Activated CD8-positive, alpha-beta memory T cell treated with anti-CD3 and anti-CD28 coated beads, Interleukin-2, amount 50 U/mL, for 1 hour (primary cell): ENCODE results near the gene CELSR1.

ENCODE experiments used
- DNase-seq: peaks from one replicate; pipeline ENCODE4 v3.0.0-alpha.2; 2020; ENCODE audit errors: extremely low read depth

Gene CELSR1

DNA sequence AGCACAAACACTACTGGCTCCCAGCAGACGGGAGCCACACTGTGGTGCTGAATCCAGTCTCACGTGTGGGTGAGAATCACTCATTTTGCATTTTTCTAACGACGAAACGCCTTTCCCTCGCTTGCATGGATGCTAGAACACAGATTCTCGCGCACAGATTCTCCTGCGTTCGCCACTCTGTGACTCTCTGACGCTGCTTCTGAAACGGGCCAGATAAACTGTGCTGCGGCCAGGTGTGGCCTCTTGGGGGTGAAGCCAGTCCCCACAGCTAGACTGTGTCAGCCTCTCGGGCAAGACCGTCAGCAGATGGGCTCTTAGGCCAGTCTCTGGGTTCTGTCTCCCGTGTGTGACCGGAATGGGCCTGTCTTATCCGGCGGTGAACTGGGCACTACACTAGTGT, 157.4 kb downstream of the CELSR1 start:
- no peak for DNase-seq

DNA sequence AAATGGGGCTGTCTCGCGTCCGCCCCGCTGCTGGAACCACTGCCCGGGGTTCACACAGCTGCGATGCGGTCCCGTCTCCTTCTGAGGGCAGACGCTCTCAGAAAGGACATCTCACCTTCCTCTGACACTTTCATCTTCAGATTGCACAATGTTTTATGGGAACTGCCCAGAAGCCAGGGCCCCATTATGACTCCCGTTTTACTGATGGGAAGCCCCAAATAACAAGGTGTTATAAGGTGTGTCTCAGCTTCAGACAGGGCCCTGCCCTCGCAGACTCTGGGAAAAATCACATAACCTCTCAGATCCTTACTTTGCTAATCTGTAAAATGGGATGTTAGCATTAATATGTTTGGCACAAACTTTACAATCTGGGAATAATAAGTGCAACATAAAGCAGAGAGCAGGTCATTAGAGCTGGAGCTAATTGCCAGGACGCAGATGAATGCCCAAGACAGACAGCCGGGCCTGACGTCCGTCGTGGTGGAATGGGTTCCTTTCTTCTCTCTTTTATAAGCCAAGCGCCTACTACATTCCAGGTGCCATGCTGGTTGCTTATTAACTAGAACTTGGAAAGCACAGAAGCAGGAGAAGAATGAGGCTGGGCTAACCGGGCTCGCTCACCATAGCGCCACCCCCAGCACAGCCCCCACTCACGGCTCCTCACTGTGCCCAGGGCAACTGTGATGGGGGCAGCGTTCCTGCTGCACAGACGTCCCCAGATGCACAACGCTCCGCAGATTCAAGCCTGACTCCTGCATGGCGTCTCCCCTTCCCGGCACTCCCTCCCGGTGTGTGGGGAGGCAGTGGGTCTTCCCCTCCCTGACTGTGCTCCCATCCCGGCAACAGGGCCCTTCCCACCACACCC, 158.1 kb downstream of the CELSR1 start:
- DNase-seq, result no peak

DNA sequence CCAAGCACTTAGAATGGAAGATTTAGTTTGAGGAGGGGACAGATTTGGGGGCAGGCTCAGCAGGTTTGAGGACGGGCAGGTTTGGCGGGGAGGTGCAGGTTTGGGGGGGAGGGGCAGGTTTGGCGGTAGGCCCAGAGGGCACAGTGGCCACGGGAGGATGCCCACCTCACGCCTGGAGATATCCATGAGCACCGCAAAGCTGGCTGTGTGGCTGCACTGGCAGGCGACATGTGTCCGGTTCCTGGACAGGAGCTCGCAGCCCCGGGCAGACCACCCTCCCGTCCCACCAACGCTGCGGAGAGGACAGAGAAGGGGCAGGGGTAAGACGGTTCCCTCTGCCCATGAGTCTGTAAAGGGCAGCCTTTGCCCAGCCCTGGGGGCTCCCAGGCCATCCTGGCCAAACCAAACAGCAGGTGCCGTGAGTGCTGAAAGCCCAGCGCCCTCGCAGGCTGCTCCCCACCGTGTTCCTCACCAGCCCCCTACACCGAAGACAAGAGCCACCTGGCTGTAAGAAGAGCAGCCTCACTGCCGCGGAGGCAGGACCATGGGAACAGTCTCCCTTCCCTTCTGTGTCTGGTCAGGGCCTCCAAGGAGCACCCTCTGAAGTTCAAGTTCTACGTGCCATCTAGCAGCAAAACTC, 158.9 kb downstream of the CELSR1 start:
- no peak for DNase-seq

DNA sequence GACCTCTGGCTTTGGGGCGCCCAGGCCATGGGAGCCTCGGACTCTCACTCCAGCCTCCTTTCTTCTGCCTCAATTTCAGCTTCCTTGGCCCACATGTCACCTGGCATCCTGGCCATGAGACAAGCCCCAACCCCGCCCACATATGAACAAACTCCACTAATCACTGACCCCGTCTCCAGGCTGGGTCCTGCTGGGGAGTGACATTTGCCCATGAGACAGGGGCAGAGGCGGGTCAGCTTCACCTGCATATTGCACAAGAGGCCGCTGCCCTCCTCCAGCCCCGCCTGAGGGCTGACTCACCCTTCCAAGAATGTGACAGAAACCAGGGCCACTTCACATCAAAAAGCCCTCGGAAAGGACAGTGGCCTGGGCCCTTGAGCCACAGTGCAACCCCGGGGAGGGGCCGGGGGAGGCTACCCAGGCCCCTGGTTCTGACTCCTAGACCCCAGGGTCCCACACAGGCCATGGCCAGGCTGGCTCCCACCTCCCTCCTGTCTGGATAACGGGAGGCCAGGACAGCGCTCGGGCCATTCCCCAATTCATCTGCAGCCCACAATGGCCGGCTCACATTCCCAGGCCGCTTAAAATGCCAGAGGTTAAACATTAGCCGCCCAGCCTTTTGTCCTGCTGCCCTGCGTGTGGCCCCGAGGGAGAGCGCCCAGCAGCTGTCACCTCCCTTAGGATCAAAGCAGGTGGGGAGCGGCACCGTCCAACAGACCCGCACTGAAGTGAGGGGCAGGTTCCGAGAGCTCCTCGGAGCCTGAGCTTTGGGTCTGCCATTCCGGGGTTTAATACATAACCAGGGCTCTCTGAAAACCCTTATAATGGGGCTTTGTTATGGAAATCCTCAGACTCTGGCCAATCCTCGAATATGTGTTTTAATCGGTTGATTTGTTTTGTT, 159.6 kb downstream of the CELSR1 start:
- no peak for DNase-seq

DNA sequence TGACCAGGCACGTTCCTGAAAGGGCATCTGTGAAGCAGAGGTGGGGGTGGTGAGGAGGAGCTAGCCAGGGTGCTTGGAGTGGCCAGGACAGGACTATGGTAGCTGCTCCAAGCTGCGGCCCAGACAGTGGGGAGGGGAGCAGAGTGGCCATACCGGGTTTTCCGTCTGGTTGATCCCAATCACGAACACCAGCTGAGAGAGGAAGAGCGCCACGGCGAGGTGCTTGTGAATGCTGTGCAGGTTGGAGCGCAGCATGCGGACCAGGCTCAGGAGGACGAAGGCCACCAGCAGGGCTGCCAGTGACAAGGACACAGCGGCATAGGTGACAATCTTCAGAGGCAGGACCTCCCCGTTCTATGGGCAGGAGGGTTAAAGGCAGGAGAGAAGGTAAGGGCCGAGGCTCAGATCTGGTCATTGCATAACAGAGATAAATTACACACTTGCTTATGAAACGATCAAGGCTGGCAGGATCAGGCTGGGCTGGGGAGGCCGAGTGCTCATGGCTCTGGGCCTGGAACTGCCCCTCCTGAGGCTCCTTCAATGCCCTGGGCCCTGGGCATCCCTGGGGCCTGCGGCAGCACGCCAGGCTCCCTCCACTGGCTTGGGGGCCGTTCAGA, 160.4 kb downstream of the CELSR1 start:
- no peak for DNase-seq

DNA sequence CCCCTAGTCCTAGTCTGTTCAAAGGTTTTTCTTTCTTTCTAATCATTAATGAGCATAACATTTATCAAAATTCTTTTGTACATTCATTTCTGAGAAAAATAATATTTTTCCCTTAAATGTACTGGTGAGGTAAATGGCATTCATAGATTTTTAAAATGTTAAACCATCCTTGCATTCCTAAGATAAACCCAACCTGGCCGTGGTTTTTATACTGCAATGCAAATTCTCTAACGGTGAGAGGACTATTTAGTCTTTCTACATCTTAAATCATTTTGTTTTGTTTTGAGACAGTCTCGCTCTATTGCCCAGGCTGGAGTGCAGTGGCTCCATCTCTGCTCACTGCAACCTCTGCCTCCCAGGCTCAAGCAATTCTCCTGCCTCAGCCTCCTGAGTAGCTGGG, 161.3 kb downstream of the CELSR1 start:
- no peak for DNase-seq

DNA sequence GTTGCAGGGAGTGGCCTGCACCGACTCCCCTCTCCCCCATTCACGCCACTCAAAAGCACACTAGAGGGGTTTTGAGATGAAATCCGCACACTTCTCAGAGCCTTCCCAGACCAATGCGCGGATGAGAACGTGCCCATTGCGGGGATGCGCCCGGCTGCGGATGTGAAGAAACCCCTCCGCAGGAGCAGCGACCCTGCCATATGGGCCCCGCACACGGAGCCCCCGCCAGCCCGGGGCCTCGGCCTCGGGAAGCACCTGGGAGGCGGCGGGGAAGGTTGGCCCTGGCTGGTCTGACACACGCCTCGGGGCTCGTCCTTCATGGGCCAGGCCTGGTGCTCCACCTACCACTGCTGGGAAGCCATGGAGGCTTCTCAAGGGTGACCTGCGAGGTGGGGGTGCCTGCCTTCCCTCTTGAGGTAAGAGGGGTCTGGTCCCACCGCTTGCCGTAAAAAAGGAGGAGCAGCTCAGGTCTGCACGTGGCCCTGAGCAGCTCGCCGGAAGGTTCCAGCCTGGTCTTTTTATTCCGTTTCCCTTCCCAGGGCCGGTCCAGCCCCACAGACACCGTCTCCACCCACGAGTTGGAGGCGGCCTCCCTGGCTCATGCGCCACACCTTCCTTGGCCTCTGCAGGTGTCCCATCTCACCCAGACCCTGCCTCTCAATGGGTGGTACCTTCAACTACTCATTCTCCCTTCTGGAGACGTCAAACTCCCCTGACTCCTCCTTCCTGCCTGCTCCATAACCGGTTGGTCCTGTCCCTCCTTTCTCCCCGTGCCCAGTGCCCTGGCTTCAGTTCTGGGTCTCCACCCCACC, 162.6 kb downstream of the CELSR1 start:
- DNase-seq, result no peak

DNA sequence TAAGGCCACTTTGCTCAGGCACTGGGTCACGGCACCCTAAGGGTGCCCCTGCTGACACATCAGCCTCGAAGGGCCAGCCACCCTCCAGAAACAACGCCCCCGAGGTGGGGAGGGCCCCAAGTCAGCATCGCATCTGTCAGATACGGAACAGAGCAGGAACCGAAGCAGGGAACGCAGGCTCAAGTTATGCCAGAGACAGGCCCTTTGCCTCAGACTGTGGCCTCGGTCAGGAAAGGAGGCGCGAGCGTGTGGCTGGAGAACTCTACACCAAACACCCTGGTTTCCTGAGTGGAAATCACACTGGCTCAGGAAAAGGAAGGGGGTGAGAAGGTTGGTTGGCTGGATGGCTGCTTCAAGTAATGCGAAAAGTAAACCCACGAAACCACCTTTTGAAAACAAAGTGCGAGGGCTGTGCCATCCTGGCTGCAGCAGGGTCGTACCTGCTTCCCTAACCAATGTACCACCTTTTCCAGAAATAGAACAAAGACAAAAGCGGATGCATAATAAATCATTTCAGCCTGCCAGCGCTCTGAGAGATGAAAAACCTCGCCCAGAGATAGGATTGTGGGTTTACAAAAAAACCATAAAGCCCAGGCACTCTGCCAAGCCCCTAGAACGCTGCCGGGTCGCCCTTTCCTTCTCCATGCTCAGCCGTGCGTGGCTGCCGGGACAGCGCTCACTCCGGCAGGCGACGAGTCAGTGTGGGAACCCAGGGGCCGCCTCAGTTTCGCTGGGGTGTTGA, 163.3 kb downstream of the CELSR1 start:
- DNase-seq, result peak; percentile 7

DNA sequence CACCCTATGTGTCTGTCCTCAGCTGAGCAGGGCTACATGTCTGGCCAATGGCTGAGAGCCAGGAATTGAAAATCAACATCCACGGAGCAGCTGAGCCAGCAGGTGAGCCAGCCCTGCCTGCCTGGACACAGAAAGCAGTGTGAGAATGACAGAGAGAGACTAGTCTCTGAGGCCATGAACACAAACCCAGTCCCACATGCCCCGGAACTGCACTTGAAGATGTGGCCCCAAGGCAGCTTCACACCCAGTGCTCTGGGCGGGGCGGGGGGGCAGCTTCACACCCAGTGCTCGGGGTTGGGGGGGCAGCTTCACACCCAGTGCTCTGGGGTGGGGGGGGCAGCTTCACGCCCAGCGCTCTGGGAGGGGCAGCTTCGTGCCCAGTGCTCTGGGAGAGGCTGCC, 164.3 kb downstream of the CELSR1 start:
- no peak for DNase-seq

DNA sequence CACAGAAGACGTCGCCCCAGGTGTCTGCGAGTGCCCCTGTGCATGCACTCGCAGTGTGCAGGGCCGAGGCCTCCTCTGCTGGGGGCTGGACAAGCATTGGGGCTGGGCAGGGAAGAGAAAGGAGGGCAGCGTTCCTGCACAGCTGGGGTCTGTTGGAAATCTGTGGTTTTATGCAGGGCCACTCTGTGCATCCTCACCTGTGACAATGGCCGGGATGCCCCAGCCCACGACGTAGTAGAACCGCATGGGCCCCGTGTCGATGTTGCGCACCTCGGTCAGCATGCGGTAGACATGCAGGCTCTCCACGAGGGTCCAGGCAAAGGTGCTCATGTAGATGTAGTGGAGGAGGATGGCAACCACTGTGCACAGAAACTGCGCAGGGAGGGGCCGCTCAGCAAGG, 164.7 kb downstream of the CELSR1 start:
- no peak for DNase-seq

DNA sequence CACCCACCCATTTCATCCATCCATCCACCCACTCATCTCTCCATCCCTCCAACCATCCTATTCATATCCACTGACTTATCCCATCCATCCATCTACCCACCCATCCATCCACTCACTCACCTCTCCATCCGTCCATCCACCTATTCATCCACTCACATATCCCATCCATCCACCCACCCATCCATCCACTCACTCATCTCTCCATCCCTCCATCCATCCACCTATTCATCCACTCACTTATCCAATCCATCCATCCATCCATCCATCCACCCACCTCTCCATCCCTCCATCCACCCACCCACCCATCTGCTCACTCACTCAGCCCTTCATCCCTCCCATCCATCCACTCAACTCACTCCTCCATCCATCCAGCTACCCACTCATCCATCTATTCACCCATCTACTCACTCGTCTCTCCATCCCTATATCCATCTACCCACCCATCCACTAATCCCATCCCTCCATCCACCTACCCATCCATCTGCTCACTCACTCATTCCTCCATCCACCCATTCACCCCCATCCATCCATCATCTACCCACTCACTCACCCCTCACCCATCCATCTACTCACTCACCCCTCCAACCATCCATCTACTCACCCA, 165.7 kb downstream of the CELSR1 start:
- DNase-seq, result no peak

DNA sequence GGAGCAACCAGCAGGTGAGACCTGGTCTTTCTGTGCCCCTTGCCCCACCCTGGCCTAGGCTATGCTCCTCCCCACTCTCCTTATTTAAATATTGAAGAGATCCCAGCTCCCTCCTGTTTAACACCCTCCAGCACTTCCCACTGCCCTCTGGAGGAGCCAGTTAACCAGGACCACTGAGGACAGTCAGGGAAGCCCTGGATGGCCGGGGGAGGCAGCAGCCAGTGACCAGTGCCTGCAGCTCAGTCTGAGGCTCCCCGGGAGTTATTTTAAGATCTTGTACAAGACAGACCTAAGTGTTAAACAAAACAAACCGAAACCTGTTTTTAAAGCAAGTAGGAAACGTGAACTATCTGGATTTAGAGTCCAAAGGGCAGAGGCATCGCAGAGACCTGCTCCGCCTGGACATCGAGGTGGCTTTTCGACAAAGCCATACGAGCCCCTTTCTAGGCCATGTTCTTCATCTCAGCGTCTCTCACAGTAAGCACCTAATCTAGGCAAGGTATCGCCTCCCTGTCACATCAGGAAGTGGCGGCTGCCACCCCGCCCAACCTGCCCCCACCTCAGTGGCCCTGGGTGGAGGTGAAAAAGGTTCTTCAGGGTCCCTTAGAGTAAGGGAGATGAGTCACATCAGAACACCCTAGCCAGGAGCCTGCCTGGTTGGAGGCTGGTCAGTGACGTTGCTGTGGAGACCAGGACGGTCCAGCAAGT, 166.7 kb downstream of the CELSR1 start:
- peak; percentile 12 for DNase-seq

DNA sequence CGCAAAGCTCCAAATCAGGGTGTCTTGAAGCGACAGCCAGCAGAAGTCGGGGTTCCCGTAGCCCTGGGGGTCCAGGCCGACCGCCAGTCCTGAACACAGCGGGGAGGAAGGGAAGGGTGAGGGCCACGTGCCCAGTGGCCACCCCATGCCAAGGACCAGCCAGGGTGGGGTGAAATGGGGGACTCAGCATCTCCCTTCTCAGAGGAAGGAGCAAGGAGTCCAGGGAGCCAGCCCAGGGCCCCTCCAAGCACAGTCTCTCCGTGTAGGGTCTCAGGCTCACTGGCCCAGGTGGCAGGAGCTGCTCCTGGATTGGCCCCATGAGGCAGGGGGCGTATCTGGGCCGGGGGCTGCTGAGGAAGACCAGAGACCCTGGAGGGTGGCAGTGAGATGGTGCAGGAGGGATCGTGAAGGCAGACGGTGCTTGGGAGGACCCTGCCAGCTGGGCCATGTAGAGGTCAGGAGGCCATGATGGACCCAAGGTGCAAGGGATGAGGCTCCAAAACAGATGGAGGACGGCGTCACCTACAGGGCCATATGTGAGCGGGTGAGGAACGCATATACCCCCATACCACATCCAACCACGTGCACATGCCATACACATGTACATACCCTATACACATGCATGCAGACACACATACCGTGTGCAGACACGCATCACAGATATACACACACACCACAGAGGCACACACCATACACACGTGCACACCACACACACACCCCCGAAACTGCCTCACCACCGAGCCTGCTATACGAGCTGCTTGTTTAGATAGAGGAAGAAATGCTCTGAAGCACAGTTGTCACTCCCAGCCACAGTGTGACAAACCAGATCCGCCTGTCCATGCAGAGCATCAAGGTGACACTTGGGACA, 167.5 kb downstream of the CELSR1 start:
- no peak for DNase-seq

DNA sequence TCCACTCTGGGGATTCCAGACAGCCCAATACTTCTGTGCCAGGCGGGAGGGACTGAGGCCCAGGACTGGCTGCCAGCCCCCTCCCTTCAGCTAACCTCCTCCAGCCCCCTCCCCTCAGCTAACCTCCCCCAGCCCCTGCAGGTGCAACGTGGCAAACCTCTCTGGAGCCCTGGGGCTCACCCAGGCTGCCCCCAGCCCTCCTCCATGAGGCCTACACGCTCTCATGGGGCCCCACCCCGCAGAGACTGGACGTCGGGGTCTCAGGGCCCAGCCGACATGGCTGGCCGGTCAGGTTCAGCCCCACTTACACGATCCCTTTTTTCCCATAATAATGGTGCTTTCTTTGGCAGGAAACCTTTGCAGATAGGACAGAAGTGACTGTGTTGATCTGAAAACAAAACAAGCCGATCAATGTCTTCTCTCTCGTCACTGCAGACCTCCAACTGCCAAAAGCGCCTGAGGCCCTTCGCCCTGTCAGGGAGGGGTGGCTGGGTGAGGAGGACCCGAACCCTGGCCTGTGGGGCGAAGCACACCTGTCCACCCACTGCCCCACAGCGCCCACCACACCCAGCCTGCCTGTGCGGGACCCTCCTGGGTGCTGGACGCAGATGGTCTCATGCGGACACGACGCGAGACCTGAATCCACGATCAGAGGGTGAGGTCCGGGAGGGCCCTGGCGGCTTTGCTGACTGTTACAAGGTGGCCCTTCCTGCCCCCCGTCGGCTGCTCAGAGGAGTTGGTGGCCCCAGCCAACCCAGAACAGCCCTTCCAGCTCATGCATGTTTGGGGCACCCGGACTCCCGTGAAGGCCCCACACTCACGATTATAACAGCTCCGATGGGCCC, 168.3 kb downstream of the CELSR1 start:
- no peak for DNase-seq

DNA sequence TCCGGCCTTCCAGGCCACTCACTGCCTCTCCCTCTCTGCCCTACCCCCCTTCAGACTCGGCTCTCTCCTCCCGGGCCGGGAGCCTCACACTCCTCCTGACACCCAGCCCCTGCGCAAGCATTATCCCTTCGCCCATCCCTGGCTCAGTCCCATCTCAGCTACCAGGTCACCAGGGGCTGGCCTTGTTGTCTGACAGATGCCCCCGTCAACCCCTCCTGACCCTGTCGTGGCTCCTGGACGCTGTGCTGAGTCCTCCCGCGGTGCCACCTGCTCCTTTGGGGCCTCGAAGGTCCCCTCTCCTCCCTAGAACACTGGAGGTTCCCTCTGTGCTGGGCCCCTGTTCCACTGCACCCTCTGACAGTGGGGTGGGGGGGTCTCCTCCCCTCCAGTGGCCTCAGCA, 169.0 kb downstream of the CELSR1 start:
- DNase-seq, result no peak

DNA sequence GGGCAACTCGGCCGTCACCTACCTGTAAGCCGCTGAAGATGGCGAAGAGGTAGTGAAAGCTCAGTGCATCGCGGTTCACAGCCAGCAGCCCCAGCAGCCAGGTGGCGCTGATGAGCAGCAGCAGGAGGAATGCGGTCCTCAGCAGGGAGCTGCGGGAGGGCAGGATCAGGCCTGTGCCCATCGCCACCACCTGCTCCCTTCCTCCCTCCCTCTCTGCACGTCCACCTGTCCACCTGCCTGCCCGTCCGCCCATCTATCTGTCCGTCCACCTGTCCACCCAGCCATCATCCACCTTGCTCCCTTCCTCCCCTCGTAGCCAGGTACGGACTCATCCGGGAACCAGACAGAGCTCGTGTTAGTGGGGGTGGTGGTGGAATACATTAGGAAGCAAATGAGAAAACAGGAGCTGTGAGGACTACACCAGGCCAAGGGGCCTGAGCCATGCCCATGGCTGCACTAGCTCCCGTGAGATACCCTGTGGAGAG, 169.7 kb downstream of the CELSR1 start:
- peak; percentile 12 for DNase-seq
